ENCODE data around the gene PRAME.

DNA sequence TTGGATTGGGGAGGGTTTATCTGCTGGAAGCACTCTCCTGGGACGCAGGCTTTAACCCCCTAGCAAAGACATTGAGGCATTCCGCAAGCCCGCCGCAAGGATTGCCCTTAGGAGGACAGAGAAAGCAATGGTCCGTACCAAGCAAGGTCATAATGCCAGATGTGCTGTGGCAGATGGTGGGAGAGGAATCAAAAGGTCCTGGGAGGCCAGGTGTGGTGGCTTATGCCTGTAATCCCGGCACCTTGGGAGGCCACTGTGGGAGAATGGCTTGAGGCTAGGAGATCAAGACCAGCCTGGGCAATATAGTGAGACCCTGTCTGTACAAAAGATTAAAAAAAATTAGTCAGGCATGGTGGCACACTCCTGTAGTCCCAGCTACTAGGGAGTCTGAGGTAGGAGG lies 12.4 kb upstream of the PRAME start:
- TF ChIP-seq, protein P1, sequence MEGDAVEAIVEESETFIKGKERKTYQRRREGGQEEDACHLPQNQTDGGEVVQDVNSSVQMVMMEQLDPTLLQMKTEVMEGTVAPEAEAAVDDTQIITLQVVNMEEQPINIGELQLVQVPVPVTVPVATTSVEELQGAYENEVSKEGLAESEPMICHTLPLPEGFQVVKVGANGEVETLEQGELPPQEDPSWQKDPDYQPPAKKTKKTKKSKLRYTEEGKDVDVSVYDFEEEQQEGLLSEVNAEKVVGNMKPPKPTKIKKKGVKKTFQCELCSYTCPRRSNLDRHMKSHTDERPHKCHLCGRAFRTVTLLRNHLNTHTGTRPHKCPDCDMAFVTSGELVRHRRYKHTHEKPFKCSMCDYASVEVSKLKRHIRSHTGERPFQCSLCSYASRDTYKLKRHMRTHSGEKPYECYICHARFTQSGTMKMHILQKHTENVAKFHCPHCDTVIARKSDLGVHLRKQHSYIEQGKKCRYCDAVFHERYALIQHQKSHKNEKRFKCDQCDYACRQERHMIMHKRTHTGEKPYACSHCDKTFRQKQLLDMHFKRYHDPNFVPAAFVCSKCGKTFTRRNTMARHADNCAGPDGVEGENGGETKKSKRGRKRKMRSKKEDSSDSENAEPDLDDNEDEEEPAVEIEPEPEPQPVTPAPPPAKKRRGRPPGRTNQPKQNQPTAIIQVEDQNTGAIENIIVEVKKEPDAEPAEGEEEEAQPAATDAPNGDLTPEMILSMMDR (conservative IDR thresholded peaks at IDR 0.05) = no peak
- no peak for TF ChIP-seq EZH2 (IDR thresholded peaks at IDR 0.05; ENCODE audit: low read depth)
